Posterior vena cava (tissue), 2 donors: ENCODE data around the gene NOS2. TPM values are rescaled to one million over a fixed set of nuclear protein-coding genes. Genes with fewer than 3 reads are reported as not detected.

Source experiments
- DNase-seq: peaks from one replicate; pipeline ENCODE4 v3.0.0-alpha.2; 2020; ENCODE audit warnings: low spot score
- intact Hi-C, 2 donors: fragments of 100-400 bp; cut with DNase I; formaldehyde crosslinking; loops; one replicate each; pipeline versions ENCODE4 v1.14.1 to v1.14.2; 2022 to 2023
- total RNA-seq, 2 donors: library from RNA; stranded (reverse); fragmentation: NEBNext Ultra II Directional; extraction: Animal tissue kit (Norgen Biotek cat#: 25700); gene quantifications; one replicate each; pipeline ENCODE4 v1.2.1, GENCODE V29; 2021
- donor health status: DM: yes; HTN: yes; CAD: no.
- donor health status: DM: yes; HTN: yes; CAD: no.

Gene NOS2
- total RNA-seq, 2 donors from 2014 or later, result 0.33 to 0.51 TPM

DNA sequence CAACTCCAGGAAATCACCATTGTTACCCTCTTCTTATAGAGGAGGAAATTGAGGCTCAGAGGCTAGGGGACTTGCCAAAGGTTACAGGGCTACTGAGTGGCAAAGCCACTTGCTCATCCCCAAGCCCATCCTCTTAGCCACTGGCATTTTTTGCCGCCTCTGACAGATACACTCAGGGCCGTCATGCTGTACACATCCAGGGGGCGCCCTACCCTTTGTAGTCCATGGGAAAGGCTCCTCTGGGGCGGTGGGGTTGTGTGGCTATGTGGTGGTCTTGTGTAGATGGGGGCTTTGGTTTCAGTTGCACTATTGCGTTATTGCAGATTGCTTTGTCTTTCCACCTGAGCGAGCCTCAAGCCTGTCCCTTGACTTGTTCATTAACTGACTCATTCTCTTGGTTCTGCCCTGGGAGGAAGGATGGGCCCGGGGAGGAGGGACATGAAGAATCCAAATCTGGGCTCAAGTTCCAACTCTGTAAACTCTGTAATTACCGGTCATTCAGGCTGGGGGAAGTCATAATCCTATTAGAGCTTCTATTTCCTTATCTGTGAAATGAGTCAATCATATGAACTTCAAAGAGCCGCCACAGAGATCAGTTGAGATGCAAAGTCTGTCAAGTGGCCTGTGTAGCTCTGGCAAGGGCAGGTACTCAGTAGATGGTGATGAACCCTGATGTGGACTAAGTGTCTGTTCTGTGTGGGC lies 2.8 kb downstream of the NOS2 start:
- intact Hi-C loops, result loop anchor here in 1 of 2 donors (10.0 kb wide), 1 partner anchor 57 kb away; no protein-coding TSS in a partner anchor
- DNase-seq, result no peak

DNA sequence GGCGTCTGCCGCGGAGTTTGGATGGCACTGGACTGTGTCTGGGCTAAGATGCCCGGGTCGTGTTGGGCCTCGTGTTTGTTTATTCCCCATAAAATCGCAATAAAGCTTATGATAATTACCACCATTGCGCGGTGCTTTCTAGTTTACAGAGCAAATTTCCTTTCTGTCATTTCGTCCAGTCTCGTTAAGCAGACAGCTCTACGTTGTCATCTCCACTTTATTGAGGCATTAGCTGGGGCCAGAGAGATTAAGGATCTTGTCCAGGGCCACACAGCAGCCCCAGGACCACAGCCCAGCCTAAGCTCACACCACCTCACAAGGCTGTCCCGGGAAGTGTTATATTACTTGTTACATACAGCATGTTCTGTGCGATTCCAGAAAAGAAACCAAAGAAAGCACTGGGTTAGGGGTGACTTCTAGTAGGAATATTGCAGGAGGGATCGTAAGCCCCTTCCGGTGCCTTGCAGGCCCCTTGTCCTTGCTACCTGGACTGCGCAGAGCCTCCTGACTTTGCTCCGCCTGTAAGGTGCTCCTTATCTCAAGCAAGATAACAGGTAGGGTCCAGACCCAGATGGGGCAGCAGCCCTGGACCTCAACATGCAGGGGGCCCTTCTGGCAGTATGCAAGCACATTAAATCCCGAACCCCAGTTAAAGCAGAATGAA lies 6.3 kb downstream of the NOS2 start:
- DNase-seq, result no peak
- intact Hi-C loops, result loop anchor here in 1 of 2 donors (10.0 kb wide), 1 partner anchor 61 kb away; no protein-coding TSS in a partner anchor

DNA sequence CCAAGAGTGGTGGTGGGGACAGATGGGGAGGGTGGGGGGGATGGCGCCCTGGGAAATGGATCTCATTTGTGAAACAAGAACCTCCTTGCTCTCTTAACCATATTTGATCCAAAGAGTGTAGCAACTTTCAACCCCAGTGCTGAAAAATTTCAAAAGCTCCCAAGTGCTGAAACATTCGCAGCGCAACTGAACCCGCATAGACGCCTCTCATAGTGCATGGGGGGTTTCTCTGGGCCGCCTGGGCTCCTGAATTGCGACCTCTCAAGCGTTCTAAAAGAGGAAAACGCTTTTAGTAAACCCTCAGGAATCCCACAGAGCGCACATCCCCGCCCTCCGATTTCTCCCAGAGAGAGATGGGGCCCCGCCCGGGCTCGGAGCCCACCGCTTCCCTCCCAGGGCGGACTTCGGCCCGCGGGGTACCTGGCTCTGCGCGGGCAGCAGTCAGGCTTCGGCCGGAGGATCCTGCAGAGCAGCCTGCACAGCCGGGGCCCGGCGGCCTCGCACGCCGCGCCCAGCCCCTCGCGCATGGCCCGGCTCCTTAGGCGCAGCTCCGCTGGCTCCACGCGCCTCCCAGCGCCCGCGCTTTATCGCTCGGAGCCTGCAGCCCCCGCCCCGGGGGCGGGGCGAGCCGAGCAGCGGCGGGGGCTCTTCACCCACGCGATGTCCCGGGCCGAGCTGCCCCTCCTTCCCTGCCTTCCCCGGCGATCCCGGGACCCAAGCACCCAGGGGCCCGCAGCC lies 7.0 kb downstream of the NOS2 start:
- intact Hi-C loops, result loop anchor here in 1 of 2 donors (10.0 kb wide), 1 partner anchor 61 kb away; no protein-coding TSS in a partner anchor
- DNase-seq, result no peak

DNA sequence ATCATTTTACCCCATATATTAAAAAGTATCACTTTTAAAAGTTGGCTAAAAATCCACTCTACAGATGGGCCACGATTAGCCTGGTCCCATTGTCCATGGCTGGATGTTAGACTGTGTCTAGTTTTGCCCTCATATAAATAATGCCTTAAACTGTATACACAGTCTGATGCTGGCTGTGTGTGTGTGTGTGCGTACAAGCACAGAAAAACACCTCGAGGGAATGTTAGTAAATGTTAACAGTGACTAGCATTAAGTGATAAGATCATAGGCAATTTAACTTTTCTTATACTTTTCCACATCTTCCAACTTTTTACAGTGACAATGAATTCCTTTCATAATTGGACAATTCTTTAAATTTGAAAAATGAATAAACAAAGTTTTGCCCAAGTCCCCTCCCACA lies 8.2 kb downstream of the NOS2 start:
- intact Hi-C loops, result loop anchor here in 1 of 2 donors (10.0 kb wide), 1 partner anchor 63 kb away; no protein-coding TSS in a partner anchor
- no peak for DNase-seq

DNA sequence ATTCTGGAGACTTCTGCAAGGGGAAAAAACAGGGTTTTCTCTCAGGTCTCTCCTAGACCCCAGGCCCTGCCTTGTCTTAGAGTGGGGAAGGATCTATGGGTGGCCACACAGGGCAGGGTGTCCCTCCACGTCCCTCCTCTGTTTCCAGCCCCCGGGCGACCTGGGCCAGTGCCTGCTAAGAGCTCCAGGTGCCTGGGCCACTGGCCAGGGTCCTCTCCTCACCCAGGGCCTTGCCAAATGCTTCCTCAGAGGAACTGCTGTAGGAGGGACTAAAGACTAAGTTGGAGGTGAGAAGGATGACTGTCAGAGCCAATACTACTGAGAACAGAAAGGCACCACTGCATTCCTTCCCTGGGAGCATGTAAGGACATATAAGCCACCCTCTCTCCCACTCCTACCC lies 11.4 kb downstream of the NOS2 start:
- DNase-seq, result no peak
- intact Hi-C loops, result no loop called here

DNA sequence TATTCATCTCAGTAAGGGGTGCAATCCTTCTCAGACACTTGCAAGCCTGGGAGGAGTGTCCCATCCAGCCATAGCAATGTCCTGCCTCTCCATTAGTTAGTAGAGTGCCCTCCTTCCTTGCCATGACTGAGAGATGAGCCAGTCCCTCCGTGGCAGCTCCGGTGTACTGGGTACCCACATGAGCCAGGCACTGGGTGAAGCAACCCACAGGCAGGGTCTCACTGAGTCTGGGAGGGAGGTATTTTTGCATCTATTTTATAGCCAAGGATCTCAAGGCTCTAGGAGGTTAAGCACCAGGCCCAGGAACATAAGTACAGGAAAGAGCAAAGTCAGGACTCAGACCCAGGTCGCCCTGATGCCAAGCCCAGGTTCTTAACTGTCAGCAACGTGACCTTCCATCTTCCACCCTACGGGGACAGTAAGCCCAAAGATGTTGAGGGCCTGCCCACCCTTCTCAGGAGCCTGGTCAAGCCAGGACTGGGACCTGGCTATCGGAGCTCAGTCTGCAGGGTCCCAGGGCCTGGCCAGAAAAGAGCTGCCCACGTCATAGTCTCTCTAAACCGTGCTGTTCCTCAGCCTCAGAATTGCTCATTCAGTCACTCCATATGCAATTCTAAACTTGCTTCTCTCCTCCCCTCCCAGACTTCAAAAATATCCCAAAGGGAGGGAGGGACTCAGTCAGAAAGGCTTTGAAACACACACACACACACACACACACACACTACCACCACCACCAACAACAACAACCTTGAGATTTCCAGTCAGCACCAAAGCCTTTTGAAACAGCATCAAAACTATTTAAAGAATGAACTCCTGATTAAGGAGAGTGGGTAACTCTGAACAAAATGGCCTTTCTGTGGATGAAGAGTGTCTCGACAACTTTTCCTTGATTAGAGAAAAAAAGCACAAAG lies 16.6 kb downstream of the NOS2 start:
- intact Hi-C loops, result no loop called here

DNA sequence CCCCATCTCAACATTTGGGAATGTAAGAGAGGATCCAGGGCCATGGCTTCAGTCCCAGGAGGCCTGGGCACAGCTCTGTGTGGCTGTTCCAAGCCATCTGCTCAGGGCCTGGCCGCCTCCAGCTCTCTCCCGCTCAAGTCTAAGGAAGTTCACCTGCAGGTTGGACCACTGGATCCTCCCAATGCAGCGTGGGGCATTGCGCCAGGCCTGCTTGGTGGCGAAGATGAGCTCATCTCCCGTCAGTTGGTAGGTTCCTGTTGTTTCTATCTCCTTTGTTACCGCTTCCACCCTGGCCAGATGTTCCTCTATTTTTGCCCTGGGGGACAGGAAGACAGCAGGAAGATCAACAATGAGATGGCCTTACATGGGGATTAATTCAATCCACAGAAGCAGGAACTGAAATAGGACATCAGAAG lies 17.5 kb downstream of the NOS2 start:
- intact Hi-C loops, result no loop called here

More for the DNA sequence above, 16.6 kb downstream of the NOS2 start:
- no peak for DNase-seq

DNA sequence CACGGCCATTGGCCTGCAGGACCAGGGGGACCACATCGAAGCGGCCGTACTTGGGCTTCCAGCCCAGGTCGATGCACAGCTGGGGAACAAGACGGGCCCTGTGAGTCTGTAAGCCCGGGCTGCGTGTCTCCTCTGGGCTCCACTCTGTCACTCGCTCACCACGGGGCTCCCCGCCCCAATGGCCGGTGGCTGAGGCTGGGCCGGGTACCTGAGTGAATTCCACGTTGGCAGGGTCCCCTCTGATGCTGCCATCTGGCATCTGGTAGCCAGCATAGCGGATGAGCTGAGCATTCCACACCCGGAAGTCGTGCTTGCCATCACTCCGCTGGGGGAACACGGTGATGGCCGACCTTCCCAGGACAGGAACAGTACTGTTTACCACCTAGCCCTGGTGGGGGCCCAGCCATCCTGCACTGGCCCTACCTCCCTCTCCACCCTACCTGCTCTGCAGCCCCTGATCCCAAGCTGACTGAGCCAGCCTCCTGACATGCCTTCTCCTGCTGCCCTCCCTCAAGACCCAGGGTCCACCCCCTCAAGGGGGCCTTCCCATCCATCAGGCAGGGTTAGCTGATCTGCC lies 19.4 kb downstream of the NOS2 start:
- intact Hi-C loops, result no loop called here
- DNase-seq, result no peak

More for the DNA sequence above, 17.5 kb downstream of the NOS2 start:
- no peak for DNase-seq

DNA sequence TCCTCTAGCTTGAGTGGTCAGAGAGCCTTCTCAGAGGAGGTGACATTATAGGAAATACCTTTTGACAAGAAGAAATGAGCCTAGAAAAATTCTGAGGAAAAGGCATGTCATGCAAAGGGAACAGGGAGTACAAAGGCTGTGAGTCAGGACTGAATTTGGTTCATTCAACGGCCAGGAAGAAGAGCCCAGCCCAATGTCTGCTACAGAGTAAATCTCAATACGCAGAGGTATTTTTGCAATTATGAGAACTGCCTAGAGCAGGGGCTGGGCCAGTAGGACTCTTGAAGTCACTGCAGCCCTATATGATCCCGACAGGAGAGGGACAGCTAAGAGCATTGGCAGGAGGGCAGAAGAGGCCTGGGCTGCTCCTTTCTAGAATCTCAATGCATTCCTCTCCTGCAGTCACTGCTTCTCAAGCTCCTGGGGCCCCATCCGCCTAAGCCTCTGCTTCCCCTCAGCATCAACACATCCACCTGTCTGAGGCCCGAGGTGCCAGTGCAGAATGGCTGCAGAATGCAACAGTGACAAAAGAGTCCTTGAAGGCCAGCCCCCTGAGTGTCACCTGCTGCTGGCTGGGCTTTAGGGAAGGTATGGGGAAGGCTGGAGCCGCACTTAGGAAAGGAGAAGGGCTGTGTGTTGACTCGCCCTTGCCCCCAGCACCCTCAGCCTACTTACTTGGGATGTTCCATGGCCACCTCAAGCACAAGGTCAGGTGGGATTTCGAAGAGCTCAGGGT lies 20.1 kb downstream of the NOS2 start:
- DNase-seq, result no peak
- intact Hi-C loops, result no loop called here

DNA sequence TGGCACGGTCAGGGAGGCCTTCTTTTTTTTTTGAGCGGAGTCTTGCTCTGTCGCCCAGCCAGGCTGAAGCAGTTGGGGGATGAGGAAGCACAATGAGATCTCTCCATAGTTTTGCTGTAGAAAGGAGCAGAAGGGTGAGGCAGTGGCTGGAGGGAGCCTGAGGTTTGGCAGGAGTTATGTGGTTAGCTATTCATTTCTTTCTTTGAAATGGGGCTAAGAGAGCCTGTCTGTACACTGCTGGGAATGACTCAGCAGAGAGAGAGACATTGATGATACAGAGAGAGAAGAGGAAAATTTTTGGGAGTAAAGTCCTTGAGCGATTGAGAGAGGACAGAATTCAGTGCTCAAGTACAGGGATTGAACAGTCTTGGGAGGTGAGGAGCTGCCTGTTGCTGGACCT lies 22.1 kb downstream of the NOS2 start:
- intact Hi-C loops, result loop anchor here in 1 of 2 donors (10.0 kb wide), 1 partner anchor 753 kb away; no protein-coding TSS in a partner anchor
- no peak for DNase-seq

DNA sequence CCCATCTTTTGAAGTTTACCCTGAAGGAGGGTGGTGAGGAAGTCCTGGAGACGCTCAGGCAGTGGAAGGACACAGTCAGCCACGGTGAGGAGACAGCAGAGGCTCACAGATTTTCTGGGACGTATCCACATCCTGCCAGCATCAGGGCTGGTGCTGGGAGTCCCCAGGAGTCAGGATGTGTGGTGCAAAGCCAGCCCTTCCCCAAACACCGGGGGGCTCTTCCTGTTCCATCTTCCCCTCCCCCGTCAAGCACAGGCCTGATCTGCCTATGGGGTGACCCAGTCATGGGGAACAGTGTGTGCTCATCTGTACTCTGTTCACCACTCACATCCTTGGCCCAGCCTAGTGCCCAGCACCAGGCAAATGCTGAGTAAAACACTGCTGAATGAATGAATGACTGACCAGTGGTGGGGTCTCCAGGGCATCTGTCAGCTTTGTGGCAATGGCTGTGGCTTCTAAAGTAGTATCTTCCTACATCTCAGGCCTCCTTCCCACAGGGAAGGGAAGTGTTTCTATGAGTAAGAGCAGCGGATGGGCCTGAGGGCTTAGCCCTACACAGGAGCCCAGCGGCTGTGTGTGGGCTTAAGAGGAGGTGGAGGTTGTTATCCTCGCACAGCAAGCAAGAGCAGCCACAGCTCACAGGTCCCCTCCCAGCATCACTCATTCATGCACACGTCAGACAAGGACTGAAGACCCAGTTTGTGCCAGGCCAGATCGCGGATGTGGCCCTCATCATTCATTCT lies 23.3 kb downstream of the NOS2 start:
- DNase-seq, result no peak

DNA sequence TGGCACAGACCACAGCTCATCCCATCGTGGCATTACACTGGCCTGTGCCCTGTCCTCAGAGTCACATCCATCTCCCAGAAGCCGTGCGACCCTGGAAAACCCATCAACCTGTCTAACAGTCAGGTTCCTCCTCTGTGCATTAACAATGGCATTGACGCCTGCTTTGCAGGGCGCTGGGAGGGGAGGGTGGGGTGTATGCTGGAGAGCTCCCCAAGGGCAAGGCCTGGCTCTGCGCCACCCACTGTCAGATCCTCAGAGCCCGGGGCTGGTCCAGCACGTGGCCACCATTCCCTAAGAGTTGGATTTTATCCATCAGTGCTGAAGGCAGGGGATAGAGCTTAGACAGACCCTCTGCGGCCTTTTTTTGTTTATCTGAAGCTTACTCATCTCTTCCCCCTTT lies 28.7 kb downstream of the NOS2 start:
- intact Hi-C loops, result loop anchor here in 1 of 2 donors (10.0 kb wide), 1 partner anchor 747 kb away; no protein-coding TSS in a partner anchor
- DNase-seq, result no peak

More for the DNA sequence above, 23.3 kb downstream of the NOS2 start:
- intact Hi-C loops, result loop anchor here in 1 of 2 donors (10.0 kb wide), 1 partner anchor 752 kb away; no protein-coding TSS in a partner anchor

DNA sequence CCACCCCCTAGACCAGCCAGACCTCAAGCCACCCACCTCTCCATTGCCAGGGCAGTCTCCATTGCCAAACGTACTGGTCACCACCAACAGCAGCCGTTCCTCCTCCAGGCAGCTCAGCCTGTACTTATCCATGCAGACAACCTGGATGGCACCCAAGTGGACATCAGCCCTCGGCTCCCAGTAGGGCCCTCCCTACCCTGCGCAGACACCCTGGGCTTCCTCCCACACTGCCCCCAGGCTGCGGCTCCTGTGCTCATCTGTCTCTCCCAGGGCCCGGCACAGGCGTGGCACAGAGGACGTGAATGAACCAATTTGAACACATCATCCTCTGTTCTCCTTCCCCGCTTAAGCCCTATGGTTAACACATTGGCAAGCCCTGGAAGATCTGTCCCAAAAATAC lies 29.5 kb downstream of the NOS2 start:
- no peak for DNase-seq
- intact Hi-C loops, result loop anchor here in 1 of 2 donors (10.0 kb wide), 1 partner anchor 746 kb away; no protein-coding TSS in a partner anchor

DNA sequence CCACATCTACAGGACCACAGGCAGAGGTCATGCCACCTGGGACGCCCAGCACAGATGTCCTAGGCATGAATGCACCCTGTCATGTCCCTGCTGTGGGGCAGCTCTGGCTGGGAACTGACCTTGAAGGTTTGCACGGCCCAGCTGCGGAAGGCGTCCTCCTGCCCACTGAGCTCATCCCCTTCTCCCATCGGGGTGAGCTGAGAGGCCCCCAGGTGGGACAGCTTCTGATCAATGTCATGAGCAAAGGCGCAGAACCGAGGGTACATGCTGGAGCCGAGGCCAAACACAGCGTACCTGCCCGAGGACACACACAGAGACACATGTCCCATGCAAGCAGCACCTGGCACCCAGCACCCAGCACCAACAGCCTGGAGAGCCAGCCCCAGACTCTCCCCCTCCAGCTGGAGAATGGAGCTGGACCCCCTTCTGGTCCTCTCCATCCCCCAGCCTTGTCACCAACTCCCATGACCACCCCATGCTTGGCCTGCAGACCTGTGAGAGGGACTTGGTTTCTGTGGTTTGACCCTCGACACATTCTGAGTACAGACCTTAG lies 31.4 kb downstream of the NOS2 start:
- intact Hi-C loops, result no loop called here
- no peak for DNase-seq

DNA sequence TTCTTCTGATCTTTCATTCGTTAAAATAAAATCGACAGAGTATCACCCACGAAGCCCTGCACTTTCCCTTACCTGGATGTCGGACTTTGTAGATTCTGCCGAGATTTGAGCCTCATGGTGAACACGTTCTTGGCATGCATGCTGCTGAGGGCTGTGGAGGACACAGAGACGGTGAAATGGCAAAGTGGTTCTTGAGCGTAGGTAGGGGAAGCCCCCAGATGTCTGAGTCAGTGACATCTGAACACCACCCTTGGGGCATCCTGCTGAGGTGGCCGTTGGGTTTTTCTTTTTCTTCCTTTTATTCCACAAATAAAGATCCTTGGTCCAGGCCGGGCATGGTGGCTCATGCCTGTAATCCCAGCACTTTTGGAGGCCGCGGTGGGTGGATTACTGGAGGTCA lies 33.9 kb downstream of the NOS2 start:
- intact Hi-C loops, result no loop called here
- DNase-seq, result no peak

DNA sequence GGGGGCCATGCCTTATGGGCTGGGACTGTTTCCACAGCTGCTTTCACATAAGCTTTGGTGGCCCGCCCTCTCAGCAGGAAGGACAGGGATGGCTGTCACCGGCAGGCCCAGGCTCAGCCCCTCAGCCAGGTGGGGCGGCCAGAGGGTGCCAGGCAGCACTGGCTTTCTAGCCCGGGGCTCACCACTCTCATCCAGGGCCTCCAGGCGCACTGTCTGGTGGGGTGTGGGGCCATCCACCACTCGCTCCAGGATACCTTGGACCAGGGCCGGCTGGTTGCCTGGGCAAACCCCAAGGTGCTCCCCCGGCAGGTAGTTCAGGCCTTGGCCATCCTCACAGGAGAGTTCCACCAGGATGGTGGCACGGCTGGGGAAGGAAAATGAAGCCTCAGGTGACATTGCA lies 35.0 kb downstream of the NOS2 start:
- intact Hi-C loops, result no loop called here
- DNase-seq, result no peak

DNA sequence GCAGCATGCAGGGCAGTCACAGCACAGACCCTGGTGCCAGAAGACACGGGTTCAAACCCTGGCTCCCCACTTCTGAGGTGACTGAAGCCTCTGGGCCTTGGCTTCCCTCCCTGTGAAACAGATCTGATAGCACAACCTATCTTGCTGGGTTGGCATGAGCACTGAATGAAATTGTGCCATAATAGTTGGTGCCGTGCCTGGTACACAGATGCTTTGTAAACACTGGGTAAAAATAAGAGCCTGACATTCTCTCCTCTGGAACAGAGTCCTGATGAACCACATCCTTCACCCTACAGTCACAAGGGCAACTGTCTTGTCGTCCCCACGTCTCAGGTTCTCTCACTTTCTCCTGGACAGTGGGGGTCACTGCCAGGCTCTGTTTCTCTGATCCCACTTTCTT lies 35.7 kb downstream of the NOS2 start:
- DNase-seq, result no peak
- intact Hi-C loops, result no loop called here
